GM21390 (cell line): ENCODE results near the gene ANXA9.

Source experiments
- ATAC-seq: cut with Tn5 transposase; IDR thresholded peaks from one replicate; pipeline ENCODE4 v1.9.1; 2021; ENCODE audit not compliant: unreplicated experiment

Gene ANXA9

DNA sequence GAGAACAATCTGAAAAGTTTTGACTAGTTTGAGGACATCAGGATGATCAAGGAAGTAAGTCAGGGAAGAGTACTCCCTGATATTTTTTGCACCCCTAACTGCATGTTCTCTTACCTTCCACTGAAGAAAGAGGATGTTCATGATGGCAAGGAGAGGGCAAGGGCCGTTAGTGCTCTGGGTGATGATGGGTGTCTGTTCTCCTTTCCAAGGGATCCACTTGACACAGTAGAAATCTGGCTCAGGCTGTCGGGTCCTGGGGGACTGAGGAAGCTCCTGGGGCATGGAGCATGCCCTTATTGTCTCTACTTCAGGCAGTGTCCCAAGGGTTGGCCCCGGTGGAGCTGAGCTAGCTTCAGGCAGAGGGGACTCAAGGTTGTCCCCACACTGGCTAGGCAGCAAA lies 20.0 kb downstream of the ANXA9 start:
- ATAC-seq: no peak

DNA sequence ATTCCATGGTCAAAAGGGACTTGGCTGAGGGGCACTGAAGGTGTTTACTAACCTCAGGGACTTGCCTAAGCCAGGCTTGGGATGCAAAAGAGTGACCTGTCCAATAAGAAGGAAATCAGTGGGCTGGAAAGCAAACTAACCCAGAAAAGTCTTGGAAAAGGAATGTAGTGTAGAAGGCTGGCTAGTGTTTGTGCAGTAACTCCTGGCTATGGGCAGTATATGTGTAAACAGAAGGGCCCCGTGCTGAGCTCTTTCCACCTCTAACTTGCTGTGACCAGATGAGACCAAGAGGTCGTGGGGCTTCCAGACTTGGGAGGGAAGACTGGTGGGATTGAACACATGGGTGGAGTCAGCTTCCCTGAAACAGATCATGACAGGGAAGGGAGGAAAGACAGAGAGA lies 20.5 kb downstream of the ANXA9 start:
- no peak for ATAC-seq

DNA sequence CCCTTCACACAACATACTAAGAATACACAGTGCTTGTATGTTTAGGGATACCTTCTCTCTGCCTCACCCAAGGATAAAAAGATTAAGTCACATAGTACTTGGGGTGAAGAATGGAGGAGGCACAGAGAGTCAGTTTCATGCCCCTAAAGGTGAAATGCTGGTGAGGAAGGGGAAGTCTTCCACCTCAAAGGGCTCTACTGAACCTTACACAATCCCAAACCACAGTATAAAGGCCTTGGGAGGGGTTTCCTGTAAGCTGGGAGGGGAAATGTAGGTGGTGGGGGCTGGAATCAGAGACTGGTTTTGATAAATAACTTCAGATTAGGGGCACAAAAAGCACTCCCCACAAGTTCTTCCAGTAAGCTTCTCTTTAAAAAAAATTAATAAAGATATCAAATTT lies 21.1 kb downstream of the ANXA9 start:
- no peak for ATAC-seq

DNA sequence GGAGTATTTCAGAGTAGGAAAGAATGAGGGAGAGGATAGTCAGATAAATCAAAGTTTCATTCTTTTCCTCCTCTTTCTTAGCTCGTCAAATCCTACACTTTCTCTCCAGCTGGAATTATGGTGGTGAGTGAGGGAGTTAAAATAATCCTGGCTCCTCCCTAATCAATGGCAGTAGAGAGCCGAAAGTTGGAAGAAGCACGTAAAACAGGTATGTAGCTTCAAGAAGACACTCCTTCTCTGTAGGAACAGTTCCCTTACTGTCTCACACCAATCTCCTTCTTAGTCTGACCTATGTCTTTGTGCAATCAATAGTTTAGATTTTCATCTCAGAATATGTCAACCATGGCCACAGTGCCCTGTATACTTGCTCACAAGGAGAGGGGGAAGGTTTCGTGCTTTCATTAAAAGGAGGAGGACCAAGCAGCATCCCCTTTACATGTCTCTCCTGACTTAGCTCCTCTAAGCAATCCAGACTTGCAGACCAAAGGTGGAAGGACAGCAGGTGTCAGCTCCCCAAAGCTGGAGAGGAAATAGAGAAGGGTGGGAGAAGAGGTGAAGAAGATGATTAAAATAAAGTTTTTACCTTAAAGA lies 23.7 kb downstream of the ANXA9 start:
- ATAC-seq: no peak

DNA sequence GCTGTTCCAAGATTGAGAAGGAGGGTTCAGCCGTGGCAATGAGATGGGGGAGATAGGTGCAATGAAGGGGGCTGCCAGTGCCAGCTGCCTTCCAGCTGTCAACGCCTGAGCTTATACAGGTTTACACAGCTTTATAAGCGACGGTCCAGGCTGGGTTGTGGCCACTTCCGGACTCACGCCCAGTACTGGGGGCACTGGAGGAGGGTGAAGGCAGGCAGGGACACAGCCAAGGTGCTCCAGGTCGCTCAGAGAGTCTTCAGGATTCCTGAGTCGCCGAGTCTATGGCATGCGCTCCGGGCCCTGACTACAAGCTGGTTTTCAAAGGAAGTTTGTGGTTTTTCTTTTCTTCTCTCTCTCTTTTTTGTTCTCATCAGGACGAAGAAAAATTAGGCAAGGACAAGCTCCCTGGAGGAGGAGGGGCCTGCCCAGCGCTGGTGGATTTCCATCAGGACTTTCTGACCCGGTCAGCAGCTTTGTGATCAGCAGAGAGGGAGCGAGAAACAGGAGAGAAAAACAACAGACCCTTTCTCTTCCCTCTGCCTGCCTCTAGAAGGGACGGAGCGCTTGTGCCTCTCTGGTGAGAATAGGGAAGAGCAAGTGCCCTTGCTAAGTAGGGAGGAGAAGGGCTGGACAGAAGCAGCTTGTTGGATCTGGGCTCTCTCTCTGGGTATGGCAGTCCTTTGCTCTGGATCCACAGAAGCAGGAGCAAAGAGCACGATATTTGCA lies 24.4 kb downstream of the ANXA9 start, which contains the start of gene MINDY1:
Gene MINDY1 (minus strand): TSS at position 576 of the 726 bp plus-strand sequence. CDS start 4,285 bp downstream, outside the sequence.
- no peak for ATAC-seq

DNA sequence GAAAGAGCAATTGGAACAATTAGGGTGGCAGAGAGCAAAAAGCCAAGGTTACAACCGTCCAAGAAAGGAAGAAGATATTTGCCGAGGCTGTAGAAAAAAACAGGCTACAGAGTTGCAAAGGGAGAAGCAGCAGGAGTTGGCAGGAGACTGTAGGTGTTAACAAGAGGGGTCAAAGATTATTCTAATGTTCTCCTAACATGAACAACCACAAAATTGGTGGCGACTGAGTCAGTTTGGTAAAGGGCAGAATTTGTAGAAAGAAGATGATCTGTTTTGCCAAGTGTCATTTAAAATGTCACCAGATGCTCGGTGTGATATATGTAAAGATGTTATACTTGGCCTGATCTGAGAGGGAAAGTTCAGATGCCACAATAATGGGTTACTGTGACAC lies 25.8 kb downstream of the ANXA9 start:
- ATAC-seq: no peak

DNA sequence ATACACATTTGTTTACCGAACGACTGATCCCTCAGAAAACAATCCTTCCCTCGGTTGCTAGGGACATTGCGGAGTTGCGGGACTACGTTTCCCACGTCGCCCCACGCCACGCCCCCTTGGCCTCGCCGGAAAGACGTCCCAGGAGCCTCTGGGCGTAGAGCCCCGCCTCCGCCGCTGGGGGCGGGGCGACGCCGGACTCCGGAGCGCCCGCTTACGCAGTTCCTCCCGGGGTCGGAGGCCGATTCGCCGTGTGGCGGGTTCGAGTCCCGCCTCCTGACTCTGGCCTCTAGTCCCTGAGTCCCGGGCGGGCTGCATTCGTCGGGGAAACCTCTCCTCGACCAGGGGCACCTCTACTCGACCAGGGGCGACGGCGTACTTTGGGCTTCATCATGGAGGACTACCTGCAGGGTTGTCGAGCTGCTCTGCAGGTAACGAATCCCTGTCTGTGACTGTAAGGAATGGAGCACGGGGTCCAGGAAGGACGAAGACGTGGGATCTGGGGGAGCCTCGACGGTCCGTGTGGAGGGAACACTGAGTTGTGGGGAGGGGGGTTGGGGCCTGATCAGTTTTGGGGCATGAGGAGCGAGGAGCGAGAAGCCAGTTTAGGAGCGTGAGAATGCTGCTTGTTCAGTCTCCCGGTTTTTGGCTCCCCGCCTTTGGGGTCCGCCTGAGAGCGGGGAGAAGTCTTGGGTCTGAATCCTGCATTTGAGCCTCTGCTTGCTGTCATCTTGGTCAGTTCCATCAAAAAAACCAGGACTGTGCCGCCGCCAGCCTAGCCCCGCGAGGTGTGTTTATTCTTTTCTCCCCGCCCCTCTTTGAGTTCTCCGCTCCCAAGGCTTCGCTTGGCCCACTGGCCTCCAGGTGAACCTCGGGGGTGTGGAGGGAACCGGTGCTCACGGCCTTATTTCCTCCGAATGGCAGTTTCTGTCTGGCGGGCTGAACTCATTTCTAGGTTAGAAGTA lies 26.4 kb downstream of the ANXA9 start, which contains the start of gene PRUNE1:
Gene PRUNE1 (plus strand): TSS at position 206 of the 962 bp plus-strand sequence. CDS start 184 bp downstream, at position 390.
- ATAC-seq: peak; percentile 76

DNA sequence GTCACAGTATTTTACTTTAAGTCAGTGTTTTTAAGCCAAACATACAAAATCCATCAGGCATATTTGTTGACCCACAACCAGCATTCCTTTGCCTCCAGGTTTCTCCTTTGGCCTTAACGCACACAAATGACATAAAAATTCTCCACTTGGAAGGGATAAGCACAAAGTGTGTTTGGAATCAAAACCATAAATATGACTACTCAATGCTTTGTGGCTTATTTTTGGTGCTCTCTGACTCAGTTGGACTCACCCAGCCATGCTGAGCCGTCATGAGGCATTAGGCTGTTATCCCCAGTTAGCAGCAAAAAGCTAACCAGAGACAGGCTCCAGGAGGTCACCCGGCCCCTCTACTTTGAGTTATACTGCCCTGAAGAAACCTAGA lies 27.1 kb downstream of the ANXA9 start:
- no peak for ATAC-seq

DNA sequence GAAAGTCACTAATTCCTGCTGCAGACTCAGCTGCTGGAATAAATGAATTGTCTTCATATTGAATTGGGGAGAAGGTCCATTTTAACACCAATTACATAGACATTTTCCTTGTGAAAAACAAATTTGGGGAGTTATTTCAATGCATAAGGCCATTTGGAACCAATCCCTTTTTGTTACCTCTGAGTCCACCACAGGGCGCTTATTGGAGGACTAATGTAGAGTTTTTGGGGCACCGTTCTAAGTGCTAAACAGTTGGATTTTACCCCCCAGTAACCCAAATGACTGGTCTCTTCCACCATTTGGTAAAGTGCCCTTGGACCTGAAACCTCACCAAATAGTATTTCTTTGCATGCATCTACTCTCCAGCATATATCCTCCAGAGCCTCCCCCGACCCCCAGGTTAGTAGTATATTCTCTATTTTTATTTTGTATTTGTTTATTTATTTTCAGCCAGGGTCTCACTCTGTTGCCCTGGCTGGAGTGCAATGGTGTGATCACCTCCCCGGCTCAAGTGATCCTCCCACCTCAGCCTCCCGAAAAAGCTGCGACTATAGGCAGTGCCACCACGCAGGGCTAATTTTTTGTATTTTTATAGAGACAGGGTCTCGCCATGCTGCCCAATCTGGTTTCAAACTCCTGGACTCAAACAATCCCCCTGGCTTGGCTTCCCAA lies 27.7 kb downstream of the ANXA9 start:
- ATAC-seq: no peak

DNA sequence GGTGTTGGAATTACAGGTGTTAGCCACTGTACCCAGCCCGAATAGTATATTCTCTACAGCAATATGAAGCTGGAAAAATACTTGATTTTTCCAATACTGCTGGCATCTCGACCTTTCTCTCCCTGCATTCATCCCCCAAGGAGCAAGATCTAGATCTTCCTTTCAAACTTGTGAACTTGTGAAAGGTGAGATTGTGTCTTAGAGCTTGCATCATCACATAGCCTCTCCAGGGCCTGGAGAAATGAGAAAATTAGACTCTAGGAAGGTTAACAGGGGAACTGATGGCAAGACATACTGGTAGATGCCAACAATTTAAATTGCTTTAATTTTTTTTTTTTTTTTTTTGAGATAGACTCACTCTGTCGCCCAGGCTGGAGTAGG lies 28.2 kb downstream of the ANXA9 start:
- ATAC-seq: no peak

DNA sequence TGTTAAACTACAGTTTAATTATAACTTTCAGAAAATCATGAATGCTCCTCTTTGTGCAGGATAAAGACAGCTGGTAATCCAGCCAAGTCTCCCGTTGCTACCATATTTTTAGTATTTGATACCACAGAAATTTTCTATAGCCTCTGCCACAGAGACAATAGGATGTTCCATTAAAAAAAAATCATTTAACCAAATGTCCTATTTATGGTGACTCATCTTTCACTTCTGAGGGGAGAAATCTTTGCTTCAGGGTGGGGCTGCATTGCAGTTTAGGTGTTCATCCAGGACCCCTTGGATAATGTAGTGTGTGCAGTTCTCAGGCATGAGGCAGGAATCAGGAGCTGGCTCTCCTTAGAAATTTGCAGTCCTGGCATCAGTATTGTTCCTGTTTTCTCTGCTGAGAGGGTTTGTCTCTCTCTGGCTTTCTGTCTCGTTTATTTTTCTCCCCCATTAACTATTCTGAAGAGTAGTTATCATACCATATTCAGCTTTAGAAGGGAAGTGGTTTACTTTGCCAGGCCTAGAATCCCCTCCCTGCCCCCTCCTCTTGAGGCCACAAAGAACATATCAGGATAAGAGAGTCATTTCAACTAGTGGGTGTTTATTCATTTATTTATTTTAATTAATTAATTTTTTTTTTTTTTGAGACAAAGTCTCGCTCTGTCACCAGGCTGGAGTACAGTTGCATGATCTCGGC lies 29.2 kb downstream of the ANXA9 start:
- ATAC-seq: no peak

DNA sequence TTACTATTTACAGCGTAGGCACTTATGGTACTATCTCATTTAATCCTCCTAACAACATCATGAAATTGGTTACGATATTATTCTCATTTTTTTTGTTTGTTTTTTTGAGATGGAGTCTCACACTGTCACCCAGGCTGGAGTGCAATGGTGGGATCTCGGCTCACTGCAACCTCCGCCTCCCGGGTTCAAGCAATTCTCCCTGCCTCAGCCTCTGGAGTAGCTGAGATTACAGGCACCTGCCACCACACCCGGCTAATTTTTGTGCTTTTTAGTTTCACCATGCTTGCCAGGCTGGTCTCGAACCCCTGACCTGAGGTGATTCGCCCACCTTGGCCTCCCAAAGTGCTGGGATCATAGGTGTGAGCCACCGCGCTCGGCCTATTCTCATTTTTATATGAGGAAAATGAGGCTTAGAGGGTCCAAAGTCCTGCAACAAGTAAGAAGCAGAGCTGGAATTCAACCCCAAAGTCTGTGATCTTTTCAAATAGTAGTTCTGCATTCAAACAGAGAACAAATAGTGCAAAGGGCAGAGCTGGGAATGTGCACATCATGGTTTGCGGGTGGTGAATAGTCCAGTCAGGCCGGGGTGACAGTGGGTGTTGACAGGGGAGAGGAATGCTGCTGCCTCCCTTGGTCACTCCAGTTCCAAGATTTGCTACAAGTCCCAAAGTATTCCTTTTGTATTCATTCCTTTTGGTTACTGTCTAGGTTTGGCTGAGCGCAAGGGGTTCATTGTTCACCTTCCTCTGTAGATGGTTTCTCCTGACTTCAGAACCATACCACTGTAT lies 30.8 kb downstream of the ANXA9 start:
- no peak for ATAC-seq

DNA sequence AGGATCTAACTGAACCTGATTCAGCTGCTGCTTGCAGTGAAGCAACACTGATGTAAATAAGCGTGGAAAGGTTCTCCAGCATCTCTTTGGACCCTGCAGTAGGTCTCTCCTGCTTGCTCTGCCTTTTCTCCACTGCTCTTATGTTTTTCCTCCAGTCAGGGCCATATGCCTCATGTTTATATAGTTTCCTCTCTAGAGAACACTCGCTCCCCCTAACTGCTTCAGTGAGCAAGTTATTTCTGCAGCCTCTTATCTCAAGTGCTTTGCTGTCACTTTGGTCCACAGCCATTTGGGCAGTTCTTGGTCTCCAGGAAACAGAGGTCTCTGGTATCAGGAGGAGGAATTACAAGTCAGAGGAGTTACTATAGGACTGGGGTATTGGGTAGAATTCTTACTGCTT lies 31.4 kb downstream of the ANXA9 start:
- no peak for ATAC-seq

DNA sequence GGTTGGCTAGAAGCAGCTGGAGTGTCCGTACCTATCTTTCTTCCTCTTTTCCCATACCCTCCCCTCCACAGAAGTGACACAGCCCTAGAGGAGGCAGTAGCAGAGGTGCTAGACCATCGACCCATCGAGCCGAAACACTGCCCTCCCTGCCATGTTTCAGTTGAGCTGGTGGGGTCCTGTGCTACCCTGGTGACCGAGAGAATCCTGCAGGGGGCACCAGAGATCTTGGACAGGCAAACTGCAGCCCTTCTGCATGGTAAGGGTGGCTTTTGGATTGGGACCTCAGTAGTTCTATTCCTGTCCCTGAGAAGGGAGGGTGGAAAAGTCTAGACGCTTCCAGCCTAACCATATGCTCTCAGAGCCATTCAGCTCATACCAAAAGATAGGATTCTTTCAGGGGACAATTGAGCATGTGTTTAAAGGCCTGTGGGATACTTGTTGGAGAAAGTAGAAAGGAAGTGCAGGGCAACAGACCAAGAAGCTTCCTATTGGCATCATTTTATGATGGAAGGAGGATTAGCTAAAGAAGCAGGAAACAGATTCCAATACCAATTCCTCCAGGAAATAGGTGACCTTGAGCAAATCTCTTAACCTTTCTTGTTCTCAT lies 42.6 kb downstream of the ANXA9 start:
- no peak for ATAC-seq

DNA sequence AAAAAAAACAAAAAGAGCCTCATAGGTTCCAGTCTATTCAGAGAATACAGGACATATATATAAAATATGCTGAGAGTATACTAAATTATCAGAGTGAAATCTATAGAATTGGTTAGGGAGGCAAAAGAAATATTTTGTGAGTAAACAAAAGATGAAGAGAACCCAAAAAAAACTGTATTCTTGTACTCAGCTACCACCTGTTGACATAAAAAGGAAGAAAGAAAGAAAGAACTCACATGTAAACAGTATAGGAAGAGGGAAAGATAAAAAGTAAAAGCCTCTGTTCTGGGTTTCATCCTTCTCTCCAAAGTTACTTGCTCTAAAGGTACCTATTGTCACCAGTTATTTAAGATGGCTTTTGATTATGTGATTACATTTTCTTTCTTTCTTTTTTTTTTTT lies 44.4 kb downstream of the ANXA9 start:
- no peak for ATAC-seq

DNA sequence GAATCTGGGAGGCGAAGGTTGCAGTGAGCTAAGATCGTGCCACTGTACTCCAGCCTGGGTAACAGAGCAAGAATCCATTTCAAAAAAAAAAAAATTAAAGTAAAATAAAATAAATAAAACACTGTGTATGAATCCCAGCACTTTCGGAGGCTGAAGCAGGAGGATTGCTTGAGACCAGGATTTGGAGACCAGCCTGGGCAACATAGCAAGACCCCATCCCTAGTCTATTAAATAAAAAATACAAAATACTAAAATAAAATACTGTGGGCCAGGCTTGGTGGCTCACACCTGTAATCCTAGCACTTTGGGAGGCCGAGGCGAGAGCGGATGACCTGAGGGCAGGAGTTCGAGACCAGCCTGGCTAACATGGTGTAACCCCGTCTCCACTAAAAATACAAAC lies 50.1 kb downstream of the ANXA9 start:
- ATAC-seq: no peak

DNA sequence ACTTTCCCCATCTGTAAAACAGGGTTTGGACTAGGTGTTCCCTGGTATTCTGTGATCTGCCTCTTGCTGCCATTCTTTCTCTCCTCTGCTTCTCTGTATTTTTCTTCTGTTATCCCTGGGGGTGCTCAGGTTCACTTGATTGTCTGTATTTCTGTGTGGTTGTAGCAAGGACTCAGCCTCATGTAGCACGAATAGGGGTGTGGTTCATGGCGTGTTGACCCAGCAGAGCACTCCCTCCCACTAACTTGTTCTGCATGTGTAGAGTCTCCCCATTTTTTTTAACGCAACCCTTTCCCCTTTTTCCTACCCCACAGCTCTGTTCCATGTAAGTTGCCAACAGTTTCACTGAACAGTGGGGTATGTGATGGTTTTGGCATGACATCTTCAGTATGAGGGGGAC lies 53.1 kb downstream of the ANXA9 start:
- no peak for ATAC-seq

DNA sequence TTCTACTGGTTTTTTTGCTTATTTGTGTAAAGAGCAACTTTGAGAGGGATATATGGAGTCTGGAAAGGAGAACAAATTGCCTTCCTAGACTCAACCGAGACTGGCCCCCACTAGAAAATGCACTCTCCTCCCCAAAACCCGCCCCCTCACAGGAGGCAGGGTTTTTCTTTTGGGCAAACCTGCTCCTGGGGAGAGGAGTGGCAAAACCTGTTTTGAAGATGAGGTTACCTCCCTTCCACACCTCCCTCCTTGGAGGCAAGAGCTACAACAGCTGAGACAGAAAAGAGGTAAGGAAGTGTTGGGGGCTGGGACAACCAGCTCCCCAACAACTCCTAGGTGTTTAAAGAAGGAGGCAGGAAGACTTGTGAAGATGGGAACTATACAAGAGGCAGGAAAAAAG lies 54.3 kb downstream of the ANXA9 start, which contains the start of gene BNIPL:
Gene BNIPL (plus strand): TSS at position 231 of the 400 bp plus-strand sequence. CDS start 140 bp downstream, at position 371.
- no peak for ATAC-seq

DNA sequence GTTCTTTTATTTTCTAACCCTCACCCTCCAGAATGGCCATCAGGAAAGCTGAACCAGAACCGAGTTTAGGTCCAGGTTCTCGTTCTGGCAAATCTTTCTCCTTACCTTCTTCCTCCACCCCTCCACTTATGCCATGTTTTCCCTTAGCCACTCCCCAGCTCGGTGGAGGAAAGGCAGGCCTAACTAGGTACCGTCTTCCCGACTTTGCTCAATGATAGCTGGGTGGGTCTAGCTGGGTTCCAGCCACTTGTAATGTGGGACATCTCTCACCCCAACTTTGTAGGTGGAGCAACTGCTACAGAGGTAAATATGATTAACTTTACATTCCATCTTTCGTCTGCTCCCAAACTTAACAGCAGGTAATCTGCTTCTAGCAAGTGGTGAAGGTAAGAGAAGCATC lies 54.9 kb downstream of the ANXA9 start:
- no peak for ATAC-seq
